Right lobe of liver (tissue), 4 donors: ENCODE data around the gene C1QTNF2.

Experiments used
- POLR2A ChIP-seq: fragments of 450-650 bp; IDR thresholded peaks from one replicate; pipeline ENCODE4 v1.6.1; 2017; ENCODE audit warnings: antibody characterized with exemption, mild to moderate bottlenecking
- TF ChIP-seq, protein P1 (sequence below), 4 donors: fragments of 200-600 bp in 3 of 4; fragments of 450-650 bp in 1 of 4; IDR thresholded peaks; one replicate each; pipeline versions ENCODE4 v1.5.1 to v1.8.0; 2016 to 2022; ENCODE audit warnings: antibody characterized with exemption in 4 of 4, mild to moderate bottlenecking in 2 of 4
- donor health status: DM: no; HTN: no; CAD: no.
- donor health status: DM: no; HTN: no; CAD: no.
- donor health status: DM: no; HTN: yes; CAD: no.

GRCh38 chr5:160363211-160363610, 7.2 kb downstream of the C1QTNF2 start:
- TF ChIP-seq, protein P1, sequence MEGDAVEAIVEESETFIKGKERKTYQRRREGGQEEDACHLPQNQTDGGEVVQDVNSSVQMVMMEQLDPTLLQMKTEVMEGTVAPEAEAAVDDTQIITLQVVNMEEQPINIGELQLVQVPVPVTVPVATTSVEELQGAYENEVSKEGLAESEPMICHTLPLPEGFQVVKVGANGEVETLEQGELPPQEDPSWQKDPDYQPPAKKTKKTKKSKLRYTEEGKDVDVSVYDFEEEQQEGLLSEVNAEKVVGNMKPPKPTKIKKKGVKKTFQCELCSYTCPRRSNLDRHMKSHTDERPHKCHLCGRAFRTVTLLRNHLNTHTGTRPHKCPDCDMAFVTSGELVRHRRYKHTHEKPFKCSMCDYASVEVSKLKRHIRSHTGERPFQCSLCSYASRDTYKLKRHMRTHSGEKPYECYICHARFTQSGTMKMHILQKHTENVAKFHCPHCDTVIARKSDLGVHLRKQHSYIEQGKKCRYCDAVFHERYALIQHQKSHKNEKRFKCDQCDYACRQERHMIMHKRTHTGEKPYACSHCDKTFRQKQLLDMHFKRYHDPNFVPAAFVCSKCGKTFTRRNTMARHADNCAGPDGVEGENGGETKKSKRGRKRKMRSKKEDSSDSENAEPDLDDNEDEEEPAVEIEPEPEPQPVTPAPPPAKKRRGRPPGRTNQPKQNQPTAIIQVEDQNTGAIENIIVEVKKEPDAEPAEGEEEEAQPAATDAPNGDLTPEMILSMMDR (IDR thresholded peaks at IDR 0.05): no peak
- TF ChIP-seq POLR2A: no peak
